H1 (cell line): ENCODE measurements around the gene ALDH7A1.

ENCODE experiments used
- ATF3 ChIP-seq: IDR thresholded peaks from 2 replicates; pipeline ENCODE4 v1.6.1; 2011; ENCODE audit warnings: low read depth, mild to moderate bottlenecking, low read length; ENCODE audit not compliant: insufficient read depth
- CEBPB ChIP-seq: IDR thresholded peaks from 2 replicates; pipeline ENCODE4 v1.6.1; 2012; ENCODE audit warnings: low read depth, low read length
- CTCF ChIP-seq, 3 experiments: IDR thresholded peaks; 1 replicate in 2 of 3; 2 replicates in 1 of 3; pipeline versions ENCODE4 v1.5.1 to v1.6.1; 2011; ENCODE audit warnings: low read length in 3 of 3, mild to moderate bottlenecking in 3 of 3, inconsistent platforms in 2 of 3, low read depth in 1 of 3, moderate library complexity in 1 of 3; ENCODE audit not compliant: insufficient read depth in 1 of 3; ENCODE audit errors: control extremely low read depth in 1 of 3
- EP300 ChIP-seq, 2 experiments: IDR thresholded peaks; 1 replicate in 1 of 2; 2 replicates in 1 of 2; pipeline ENCODE4 v1.6.1; 2011 to 2012; ENCODE audit warnings: low read depth in 2 of 2, low read length in 2 of 2, mild to moderate bottlenecking in 2 of 2, borderline replicate concordance in 1 of 2, inconsistent platforms in 1 of 2, moderate library complexity in 1 of 2
- EZH2 ChIP-seq: fragments of 200-600 bp; sonication (generic); IDR thresholded peaks from 2 replicates; pipeline ENCODE4 v1.7.1; 2012; ENCODE audit warnings: low read depth, mild to moderate bottlenecking, moderate library complexity, low read length, inconsistent platforms; ENCODE audit not compliant: severe bottlenecking
- JUN ChIP-seq: IDR thresholded peaks from 2 replicates; pipeline ENCODE4 v1.6.1; 2011; ENCODE audit warnings: low read depth, mild to moderate bottlenecking, improper control_type of control experiment, low read length
- JUND ChIP-seq: IDR thresholded peaks from 2 replicates; pipeline ENCODE4 v1.6.1; 2011; ENCODE audit warnings: mild to moderate bottlenecking, improper control_type of control experiment, low read length
- NRF1 ChIP-seq: IDR thresholded peaks from 2 replicates; pipeline ENCODE4 v1.6.1; 2011; ENCODE audit warnings: mild to moderate bottlenecking, low read depth, low read length, improper control_type of control experiment
- POLR2A ChIP-seq, 2 experiments: IDR thresholded peaks; 1 replicate in 1 of 2; 2 replicates in 1 of 2; pipeline ENCODE4 v1.6.1; 2011; ENCODE audit warnings: low read depth in 2 of 2, low read length in 2 of 2, mild to moderate bottlenecking in 2 of 2; ENCODE audit errors: control extremely low read depth in 1 of 2
- POLR2AphosphoS5 ChIP-seq: IDR thresholded peaks from 2 replicates; pipeline ENCODE4 v1.6.1; 2011; ENCODE audit warnings: low read depth, low read length
- SRF ChIP-seq: IDR thresholded peaks from 2 replicates; pipeline ENCODE4 v1.6.1; 2011; ENCODE audit warnings: mild to moderate bottlenecking, low read depth, low read length, moderate library complexity
- TAF1 ChIP-seq: IDR thresholded peaks from 2 replicates; pipeline ENCODE4 v1.6.1; 2011; ENCODE audit warnings: mild to moderate bottlenecking, low read depth, low read length
- TAF7 ChIP-seq: optimal IDR thresholded peaks from 2 replicates; pipeline ENCODE3; 2011; ENCODE audit warnings: low read depth, mild to moderate bottlenecking, inconsistent platforms, low read length, moderate library complexity, borderline replicate concordance

- TF ChIP-seq TAF1 = no peak
- no peak for TF ChIP-seq CTCF (IDR thresholded peaks at IDR 0.05; ENCODE audit: control extremely low read depth in 1 of 3, insufficient read depth in 1 of 3, low read depth in 1 of 3, low read length in 3 of 3)
- no peak for TF ChIP-seq EZH2
- TF ChIP-seq NRF1 = no peak
- no peak for TF ChIP-seq JUND
- TF ChIP-seq JUN = no peak
- TF ChIP-seq TAF7 = no peak
- TF ChIP-seq ATF3 = no peak
- no peak for TF ChIP-seq POLR2A (IDR thresholded peaks at IDR 0.05; ENCODE audit: control extremely low read depth in 1 of 2, low read depth in 2 of 2, low read length in 2 of 2)
- no peak for TF ChIP-seq POLR2AphosphoS5
- TF ChIP-seq SRF = no peak
- TF ChIP-seq EP300 (IDR thresholded peaks at IDR 0.05; ENCODE audit: borderline replicate concordance in 1 of 2, low read depth in 2 of 2, low read length in 2 of 2) = no peak
- TF ChIP-seq CEBPB = peak; percentile 75
Measured at GRCh38 chr5:126503602-126504104, 91.4 kb downstream of the ALDH7A1 start.
